ENCODE measurements around the gene OPALIN. TPM values are rescaled to one million over a fixed set of nuclear protein-coding genes. Genes with fewer than 3 reads are reported as not detected.

Gene OPALIN
- total RNA-seq, 4 donors from 2014 or later: not detected

DNA sequence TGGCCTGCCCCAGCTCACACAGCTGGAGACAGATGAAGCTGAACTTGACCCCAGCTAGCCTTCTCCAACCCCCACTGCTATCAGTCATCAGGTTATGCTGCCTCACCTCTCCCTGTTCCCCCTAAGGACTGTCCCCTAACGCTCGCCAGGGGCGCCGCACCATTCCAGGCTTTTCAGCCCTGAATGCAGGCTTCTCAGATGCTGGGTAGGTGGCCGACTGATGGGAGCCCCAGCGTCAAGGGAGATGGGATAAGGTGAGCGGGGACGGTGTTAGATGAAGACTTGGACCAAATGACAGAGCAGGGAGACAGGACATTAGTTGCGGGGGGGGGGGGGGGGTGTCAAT, 15.8 kb upstream of the OPALIN start:
- no peak for TF ChIP-seq CTCF (IDR thresholded peaks at IDR 0.05)
- ATAC-seq (ENCODE audit: low FRiP score) (no peak), DNase-seq (ENCODE audit: low spot score) (no peak)

- no peak for TF ChIP-seq CTCF (IDR thresholded peaks at IDR 0.05)
- DNase-seq (ENCODE audit: low spot score) (no peak), ATAC-seq (ENCODE audit: low FRiP score) (no peak)
These were observed 15.2 kb upstream of the OPALIN start for GRCh38 chr10:96374004-96374403.

GRCh38 chr10:96371356-96371755, 12.6 kb upstream of the OPALIN start:
- ATAC-seq (ENCODE audit: low FRiP score) (no peak), DNase-seq (ENCODE audit: low spot score) (no peak)
- no peak for TF ChIP-seq CTCF (IDR thresholded peaks at IDR 0.05)

- TF ChIP-seq CTCF (IDR thresholded peaks at IDR 0.05): peak in 1 of 3 donors; percentile 32
- no peak for DNase-seq (ENCODE audit: low spot score)
- ATAC-seq (ENCODE audit: low FRiP score): no peak
These were observed 11.9 kb upstream of the OPALIN start for GRCh38 chr10:96370584-96371157.

DNA sequence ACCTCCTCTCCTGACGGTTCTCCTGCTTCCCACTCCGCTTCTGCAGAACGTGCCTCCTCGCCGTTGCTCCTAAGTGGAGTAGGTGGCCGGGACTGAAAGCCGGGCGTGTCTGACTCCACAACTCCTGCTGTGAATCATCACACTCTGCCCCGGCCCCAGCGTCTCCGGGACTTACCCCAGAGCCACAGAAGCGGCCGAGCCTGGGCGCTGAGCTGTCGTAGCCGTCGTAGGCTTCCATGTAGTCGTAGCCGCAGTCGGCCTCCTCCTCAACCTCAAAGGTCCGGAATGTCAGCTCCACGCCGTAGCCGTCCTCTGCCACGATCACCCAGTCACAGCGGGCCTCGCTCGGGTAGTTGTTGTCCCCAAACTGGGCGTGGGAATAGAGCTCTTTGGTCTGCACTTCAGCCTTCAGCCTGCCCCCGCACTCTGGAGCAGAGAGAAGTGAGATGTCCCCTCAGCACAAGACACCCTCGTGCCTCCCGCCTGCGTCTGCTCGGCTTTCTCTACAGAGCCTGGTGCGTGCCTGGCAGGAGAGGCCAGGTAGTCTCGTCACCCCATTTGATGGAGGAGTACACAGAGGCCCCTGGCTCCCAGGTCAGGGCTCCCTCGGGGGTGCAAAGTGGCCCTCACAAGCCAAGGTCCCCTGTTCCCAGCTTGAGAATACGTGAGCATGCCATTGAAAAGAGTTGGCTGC, 11.2 kb upstream of the OPALIN start:
- DNase-seq (ENCODE audit: low spot score) (no peak), ATAC-seq (ENCODE audit: low FRiP score) (no peak)
- TF ChIP-seq CTCF (IDR thresholded peaks at IDR 0.05): no peak

DNA sequence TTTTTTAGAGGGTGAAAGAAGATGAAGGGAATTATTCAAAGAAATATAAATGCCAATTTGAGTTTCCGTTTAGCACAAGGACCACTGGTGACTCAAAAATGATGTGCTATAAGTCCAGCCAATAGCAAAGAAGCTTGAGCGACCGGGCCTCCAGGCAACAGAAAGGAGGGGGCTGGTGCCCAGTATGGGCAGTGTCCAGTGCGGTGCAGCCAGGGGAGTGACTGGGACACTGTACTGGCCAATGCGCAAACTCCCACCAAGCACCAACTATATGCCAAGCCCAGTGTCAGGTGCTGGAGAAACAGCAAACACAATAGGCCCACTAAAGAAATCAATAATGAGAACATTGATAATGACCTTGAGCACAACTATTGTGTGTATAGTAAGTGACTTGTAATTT, 10.2 kb upstream of the OPALIN start:
- DNase-seq (ENCODE audit: low spot score): no peak
- TF ChIP-seq CTCF (IDR thresholded peaks at IDR 0.05): no peak
- no peak for ATAC-seq (ENCODE audit: low FRiP score)

DNA sequence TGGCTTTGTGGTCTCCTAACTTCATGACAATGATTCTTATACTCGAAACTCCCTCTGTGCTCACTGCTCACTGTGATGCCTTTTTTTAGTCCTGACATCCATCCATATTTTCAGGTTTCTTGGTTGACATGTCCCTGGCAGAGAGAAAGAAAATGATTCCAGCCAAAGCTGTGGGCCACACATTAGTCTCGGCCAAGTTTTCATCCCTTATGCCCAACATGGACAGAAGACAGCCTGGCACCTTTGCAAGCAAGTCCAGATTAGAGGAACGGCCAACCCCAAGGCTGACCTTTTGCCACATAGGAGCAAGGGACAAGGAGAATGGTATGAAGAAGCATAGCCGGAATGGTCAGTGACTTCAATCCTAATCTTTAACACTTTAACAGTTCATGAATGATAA, 8.7 kb upstream of the OPALIN start:
- no peak for DNase-seq (ENCODE audit: low spot score)
- no peak for TF ChIP-seq CTCF (IDR thresholded peaks at IDR 0.05)
- ATAC-seq (ENCODE audit: low FRiP score): no peak
